HepG2 (cell line): Measurements from ENCODE around the gene EIF4G1. TPM values are rescaled to one million over a fixed set of nuclear protein-coding genes. Genes with fewer than 3 reads are reported as not detected.

Experiments
- DRAP1 ChIP-seq: IDR thresholded peaks from 2 replicates; pipeline ENCODE4 v1.6.1; 2016; ENCODE audit warnings: missing genetic modification reagents, missing compliant biosample characterization
- EHMT2 ChIP-seq: fragments of 200-600 bp; sonication (generic); IDR thresholded peaks from 2 replicates; pipeline ENCODE4 v1.7.0; 2017; ENCODE audit warnings: antibody characterized with exemption, low read depth, low read length, borderline replicate concordance
- FOXC1 ChIP-seq: sonication (generic); formaldehyde crosslinking; IDR thresholded peaks from 2 replicates; pipeline ENCODE4 v1.8.0; 2022; ENCODE audit warnings: mild to moderate bottlenecking, missing genetic modification reagents, borderline replicate concordance
- GABPA ChIP-seq, 2 experiments: IDR thresholded peaks; 2 replicates each; pipeline ENCODE4 v1.6.1; 2011 to 2016; ENCODE audit warnings: low read depth in 2 of 2, low read length in 1 of 2, missing biosample characterization in 1 of 2, missing genetic modification characterization in 1 of 2
- ISL2 ChIP-seq: sonication (generic); formaldehyde crosslinking; IDR thresholded peaks from 2 replicates; pipeline ENCODE4 v1.5.0; 2020; ENCODE audit warnings: missing genetic modification reagents
- MEIS2 ChIP-seq: sonication (generic); formaldehyde crosslinking; IDR thresholded peaks from 2 replicates; pipeline ENCODE4 v1.9.0; 2021; ENCODE audit warnings: mild to moderate bottlenecking, missing genetic modification reagents
- MTERF4 ChIP-seq: sonication (generic); formaldehyde crosslinking; IDR thresholded peaks from 2 replicates; pipeline ENCODE4 v1.8.0; 2023; ENCODE audit warnings: mild to moderate bottlenecking, missing genetic modification reagents
- RXRB ChIP-seq: IDR thresholded peaks from 2 replicates; pipeline ENCODE4 v1.6.1; 2016; ENCODE audit warnings: borderline replicate concordance, missing genetic modification reagents, missing compliant biosample characterization
- YEATS2 ChIP-seq: sonication (generic); formaldehyde crosslinking; IDR thresholded peaks from 2 replicates; pipeline ENCODE4 v1.4.0; 2020; ENCODE audit warnings: missing genetic modification reagents, borderline replicate concordance
- ZHX2 ChIP-seq, 2 experiments: sonication (generic) in 1 of 2; formaldehyde crosslinking in 1 of 2; IDR thresholded peaks; 2 replicates each; pipeline versions ENCODE4 v1.6.1 to v1.9.0; 2014 to 2022; ENCODE audit warnings: antibody characterized with exemption in 1 of 2, borderline replicate concordance in 1 of 2, inconsistent platforms in 1 of 2, low read depth in 1 of 2, missing genetic modification reagents in 1 of 2
- ZNF335 ChIP-seq: sonication (generic); formaldehyde crosslinking; IDR thresholded peaks from 2 replicates; pipeline ENCODE4 v1.4.0; 2020; ENCODE audit warnings: missing genetic modification reagents
- ZNF350 ChIP-seq: sonication (generic); formaldehyde crosslinking; IDR thresholded peaks from 2 replicates; pipeline ENCODE4 v1.4.0; 2020; ENCODE audit warnings: mild to moderate bottlenecking, low read depth, missing genetic modification reagents, borderline replicate concordance
- ZNF609 ChIP-seq: sonication (generic); formaldehyde crosslinking; IDR thresholded peaks from 2 replicates; pipeline ENCODE4 v1.4.0; 2020; ENCODE audit warnings: mild to moderate bottlenecking, missing genetic modification reagents, borderline replicate concordance
- ZNF7 ChIP-seq: IDR thresholded peaks from 2 replicates; pipeline ENCODE4 v1.6.1; 2016; ENCODE audit warnings: missing biosample characterization, missing genetic modification reagents
- ZNF766 ChIP-seq: sonication (generic); formaldehyde crosslinking; IDR thresholded peaks from 2 replicates; pipeline ENCODE4 v1.5.0; 2020; ENCODE audit warnings: missing genetic modification reagents, borderline replicate concordance
- ZSCAN25 ChIP-seq: sonication (generic); formaldehyde crosslinking; IDR thresholded peaks from 2 replicates; pipeline ENCODE4 v1.8.0; 2022; ENCODE audit warnings: mild to moderate bottlenecking, missing genetic modification reagents
- polyA plus RNA-seq, 8 experiments: library from polyadenylated mRNA; depleted of rRNA in 3 of 8; stranded (reverse) in 7 of 8; unstranded in 1 of 8; fragments of >200 nt; fragmentation: Illumina TruSeq in 4 of 8; extraction: Trizol in 4 of 8; gene quantifications; 2 replicates each; pipeline versions ENCODE4 v1.2.1 to v1.2.3, GENCODE V29; 2011 to 2016; ENCODE audit warnings: low read depth in 4 of 8, missing spikeins in 1 of 8, mixed read lengths in 1 of 8; ENCODE audit not compliant: insufficient read depth in 1 of 8
- total RNA-seq, 5 experiments: library from RNA; depleted of rRNA; stranded (reverse); fragments of >200 nt; fragmentation: Illumina TruSeq; extraction: Trizol; gene quantifications; 2 replicates each; pipeline ENCODE4 v1.2.3, GENCODE V29; 2016; ENCODE audit warnings: low read depth in 1 of 5

Gene EIF4G1
- total and polyA plus RNA-seq, 2 of the 13 experiments (the other 11 are each of a cell fraction or from before 2014, with no cell fraction given), result 208 to 213 TPM

GRCh38 chr3:184377882-184378445, 63.6 kb downstream of the EIF4G1 start, which contains the start of gene THPO (continued):
- peak; percentile 46; the same call in 1 of the 2 replicates for TF ChIP-seq ZNF766 (CRISPR knock-in tag)
- peak; percentile 68; the same call in 1 of the 2 replicates for TF ChIP-seq ZSCAN25 (CRISPR knock-in tag)
- peak; percentile 70 for TF ChIP-seq GABPA (IDR thresholded peaks at IDR 0.05; ENCODE audit: low read depth, low read length)
- TF ChIP-seq GABPA (CRISPR knock-in tag; IDR thresholded peaks at IDR 0.05; ENCODE audit: low read depth), result peak; percentile 95
- TF ChIP-seq ZHX2 (IDR thresholded peaks at IDR 0.05; ENCODE audit: low read depth), result peak; percentile 30; the same call in 1 of the 2 replicates
- no peak for TF ChIP-seq ZHX2 (CRISPR knock-in tag; IDR thresholded peaks at IDR 0.05; ENCODE audit: borderline replicate concordance)
- 0 out of 2 replicates have a peak, but pooled peaks have one; percentile 42 for TF ChIP-seq MEIS2 (CRISPR knock-in tag)
- TF ChIP-seq DRAP1 (CRISPR knock-in tag), result peak; percentile 89
- peak; percentile 54; the same call in 1 of the 2 replicates for TF ChIP-seq YEATS2
- TF ChIP-seq FOXC1, result peak; percentile 41
- peak; percentile 79 for TF ChIP-seq ZNF350 (CRISPR knock-in tag)
- peak; percentile 64; the same call in 1 of the 2 replicates for TF ChIP-seq MTERF4
- TF ChIP-seq ZNF609 (CRISPR knock-in tag), result peak; percentile 56; the same call in 1 of the 2 replicates
- TF ChIP-seq RXRB (CRISPR knock-in tag), result peak; percentile 51
- TF ChIP-seq ZNF335 (CRISPR knock-in tag), result peak; percentile 95
- TF ChIP-seq EHMT2, result no peak
- TF ChIP-seq ISL2 (CRISPR knock-in tag), result 0 out of 2 replicates have a peak, but pooled peaks have one; percentile 67
- peak; percentile 39; the same call in 1 of the 2 replicates for TF ChIP-seq ZNF7 (CRISPR knock-in tag)
